Endodermal cell (in vitro differentiated cells): Measurements from ENCODE around the gene HESX1. TPM values are rescaled to one million over a fixed set of nuclear protein-coding genes. Genes with fewer than 3 reads are reported as not detected.
A peak's percentile ranks its signal among the peaks of the same experiment; 100 is the strongest.

Experiments used
- DNase-seq: peaks from one replicate; pipeline ENCODE4 v3.0.0-alpha.2; 2017
- H3K27ac ChIP-seq: 2 replicates; pipeline ENCODE4 v1.5.1; 2013; ENCODE audit warnings: mild to moderate bottlenecking, low read depth, low read length, moderate library complexity
- H3K27me3 ChIP-seq: 2 replicates; pipeline ENCODE4 v1.6.1; 2013; ENCODE audit warnings: mild to moderate bottlenecking, low read length, moderate library complexity; ENCODE audit not compliant: insufficient read depth, control insufficient read depth, poor library complexity, severe bottlenecking
- H3K36me3 ChIP-seq: 2 replicates; pipeline ENCODE4 v1.7.0; 2013; ENCODE audit warnings: mild to moderate bottlenecking, low read length, moderate library complexity; ENCODE audit not compliant: control insufficient read depth, insufficient read depth
- H3K4me1 ChIP-seq: one replicate; pipeline ENCODE4 v1.7.0; 2013; ENCODE audit warnings: low read length; ENCODE audit not compliant: control insufficient read depth, insufficient read depth
- H3K4me3 ChIP-seq: 2 replicates; pipeline ENCODE4 v1.5.1; 2013; ENCODE audit warnings: mild to moderate bottlenecking, low read length, moderate library complexity
- H3K9ac ChIP-seq: 2 replicates; pipeline ENCODE4 v1.6.1; 2013; ENCODE audit warnings: mild to moderate bottlenecking, low read length, moderate library complexity; ENCODE audit not compliant: poor library complexity, severe bottlenecking; ENCODE audit errors: extremely low read depth
- H3K9me3 ChIP-seq: 2 replicates; pipeline ENCODE4 v1.6.1; 2013; ENCODE audit warnings: mild to moderate bottlenecking, low read length, moderate library complexity; ENCODE audit not compliant: control insufficient read depth
- H3K27ac Mint-ChIP-seq: 2 replicates; pipeline ENCODE4 v1.8.0; 2020; ENCODE audit warnings: mixed read lengths
- H3K27me3 Mint-ChIP-seq: 2 replicates; pipeline ENCODE4 v1.8.0; 2021; ENCODE audit warnings: mild to moderate bottlenecking, mixed read lengths; ENCODE audit not compliant: insufficient read depth
- H3K36me3 Mint-ChIP-seq: 2 replicates; pipeline ENCODE4 v1.8.0; 2020; ENCODE audit warnings: low read depth, mixed read lengths
- H3K4me1 Mint-ChIP-seq: 2 replicates; pipeline ENCODE4 v1.8.0; 2020; ENCODE audit warnings: mixed read lengths
- H3K4me3 Mint-ChIP-seq: 2 replicates; pipeline ENCODE4 v1.8.0; 2020; ENCODE audit warnings: mild to moderate bottlenecking, moderate library complexity, mixed read lengths
- H3K9me3 Mint-ChIP-seq: 2 replicates; pipeline ENCODE4 v1.8.0; 2020; ENCODE audit warnings: mild to moderate bottlenecking, mixed read lengths
- CTCF ChIP-seq: fragments of 200-600 bp; sonication (generic); conservative IDR thresholded peaks from 2 replicates; pipeline ENCODE4 v1.5.0; 2021; ENCODE audit warnings: antibody characterized with exemption, mild to moderate bottlenecking
- WGBS, 2 experiments: methylation state at CpG; one replicate each; pipeline versions ENCODE4 v1.1.5 to v1.1.7; 2013; ENCODE audit warnings: missing lambda C conversion rate in 2 of 2, mixed read lengths in 1 of 2; ENCODE audit not compliant: insufficient coverage in 1 of 2, insufficient read length in 1 of 2; 5-methylcytosine and 5-hydroxymethylcytosine counted together
- total RNA-seq, 2 donors: library from RNA; stranded (reverse); fragmentation: NEBNext Ultra II Directional in 1 of 2; extraction: Animal tissue kit (Norgen Biotek cat#: 25700) in 1 of 2; gene quantifications; 2 replicates in 1 of 2; 3 replicates in 1 of 2; pipeline ENCODE4 v1.2.1, GENCODE V29; 2021

The HESX1 gene
- total RNA-seq, 2 donors from 2014 or later: 3.8 to 8.0 TPM

GRCh38 chr3:57154470-57155309 lies 45.1 kb downstream of the HESX1 start:
- H3K9me3 ChIP-seq: no peaks in the 10 kb centered on the region
- H3K27me3 Mint-ChIP-seq: no peaks in the 10 kb centered on the region
- no peak overlapping the region for H3K4me3 Mint-ChIP-seq
- no peak for TF ChIP-seq CTCF
- no peaks in the 10 kb centered on the region for H3K27me3 ChIP-seq
- H3K4me3 ChIP-seq: no peak overlapping the region
- H3K9ac ChIP-seq: no peak overlapping the region
- peaks cover 45% of the 10 kb centered on the region for H3K4me1 ChIP-seq
- peaks cover 77% of the 10 kb centered on the region for H3K4me1 Mint-ChIP-seq
- DNase-seq: peak; percentile 53
- H3K27ac ChIP-seq: peak overlapping the region; percentile 64
- H3K36me3 Mint-ChIP-seq: peaks cover 7% of the 10 kb centered on the region
- peak overlapping the region; percentile 74 for H3K27ac Mint-ChIP-seq
- peaks cover 3% of the 10 kb centered on the region for H3K36me3 ChIP-seq
- no peaks in the 10 kb centered on the region for H3K9me3 Mint-ChIP-seq
- 79 to 84% methylated on average over 12 to 15 of the region's 15 CpGs for WGBS, 2 experiments

GRCh38 chr3:57152151-57153143 lies 47.3 kb downstream of the HESX1 start:
- DNase-seq: no peak
- Histone ChIP-seq H3K9me3 (no peaks in the 10 kb centered on the region), H3K4me1 (peaks cover 32% of the 10 kb centered on the region), H3K27me3 (no peaks in the 10 kb centered on the region), H3K36me3 (peaks cover 21% of the 10 kb centered on the region), H3K4me3 (no peak overlapping the region), H3K9ac (peak overlapping the region; percentile 4), H3K27ac (peak overlapping the region; percentile 94)
- no peak overlapping the region for H3K4me3 Mint-ChIP-seq
- WGBS, 2 experiments: 34 to 72% methylated on average over 9 to 19 of the region's 19 CpGs
- TF ChIP-seq CTCF: peak; percentile 62
- peak overlapping the region; percentile 76 for H3K27ac Mint-ChIP-seq
- H3K36me3 Mint-ChIP-seq: peaks cover 23% of the 10 kb centered on the region
- peaks cover 57% of the 10 kb centered on the region for H3K4me1 Mint-ChIP-seq
- no peaks in the 10 kb centered on the region for H3K27me3 Mint-ChIP-seq
- H3K9me3 Mint-ChIP-seq: no peaks in the 10 kb centered on the region

GRCh38 chr3:57151749-57152148 lies 48.0 kb downstream of the HESX1 start:
- 69 to 77% methylated on average over 2 to 3 of the region's 3 CpGs for WGBS, 2 experiments
- Mint-ChIP-seq H3K36me3 (peaks cover 25% of the 10 kb centered on the region), H3K9me3 (no peaks in the 10 kb centered on the region), H3K4me3 (no peak overlapping the region), H3K27me3 (no peaks in the 10 kb centered on the region), H3K4me1 (peaks cover 50% of the 10 kb centered on the region), H3K27ac (peak overlapping the region; percentile 76)
- no peak for DNase-seq
- TF ChIP-seq CTCF: no peak
- Histone ChIP-seq H3K4me1 (peaks cover 25% of the 10 kb centered on the region), H3K27me3 (no peaks in the 10 kb centered on the region), H3K4me3 (no peak overlapping the region), H3K9me3 (no peaks in the 10 kb centered on the region), H3K9ac (no peak overlapping the region), H3K27ac (peak overlapping the region; percentile 94), H3K36me3 (peaks cover 22% of the 10 kb centered on the region)
